HEK293 (cell line): Measurements from ENCODE around the gene SYNGR4.

Experiments used
- GLI4 ChIP-seq: fragments of 450-650 bp; formaldehyde crosslinking; IDR thresholded peaks from 2 replicates; pipeline ENCODE4 v1.5.1; 2016; ENCODE audit warnings: missing biosample characterization, missing genetic modification characterization
- GLIS2 ChIP-seq: fragments of 450-650 bp; formaldehyde crosslinking; IDR thresholded peaks from 2 replicates; pipeline ENCODE4 v1.5.1; 2016; ENCODE audit warnings: missing biosample characterization, missing genetic modification characterization
- MYNN ChIP-seq: fragments of 450-650 bp; formaldehyde crosslinking; IDR thresholded peaks from 2 replicates; pipeline ENCODE4 v1.5.1; 2016; ENCODE audit warnings: missing biosample characterization, missing genetic modification characterization, borderline replicate concordance
- OVOL3 ChIP-seq: fragments of 450-650 bp; formaldehyde crosslinking; IDR thresholded peaks from 2 replicates; pipeline ENCODE4 v1.5.1; 2016; ENCODE audit warnings: missing biosample characterization, missing genetic modification characterization
- SCRT1 ChIP-seq: fragments of 450-650 bp; formaldehyde crosslinking; IDR thresholded peaks from 2 replicates; pipeline ENCODE4 v1.5.1; 2016; ENCODE audit warnings: missing biosample characterization, missing genetic modification characterization, borderline replicate concordance
- SP3 ChIP-seq: fragments of 450-650 bp; formaldehyde crosslinking; IDR thresholded peaks from 2 replicates; pipeline ENCODE4 v1.5.1; 2016; ENCODE audit warnings: missing biosample characterization, missing genetic modification characterization
- ZBTB17 ChIP-seq: fragments of 450-650 bp; formaldehyde crosslinking; IDR thresholded peaks from 2 replicates; pipeline ENCODE4 v1.5.1; 2016; ENCODE audit warnings: missing biosample characterization, missing genetic modification characterization
- ZNF10 ChIP-seq: fragments of 450-650 bp; formaldehyde crosslinking; IDR thresholded peaks from 2 replicates; pipeline ENCODE4 v1.5.1; 2017; ENCODE audit warnings: missing biosample characterization, missing genetic modification characterization
- ZNF184 ChIP-seq: fragments of 450-650 bp; IDR thresholded peaks from 2 replicates; pipeline ENCODE4 v1.5.1; 2018; ENCODE audit warnings: missing biosample characterization, mild to moderate bottlenecking, missing genetic modification characterization
- ZNF19 ChIP-seq: fragments of 450-650 bp; formaldehyde crosslinking; IDR thresholded peaks from 2 replicates; pipeline ENCODE4; 2016; ENCODE audit warnings: missing biosample characterization, missing genetic modification characterization, low read depth
- ZNF223 ChIP-seq: fragments of 450-650 bp; formaldehyde crosslinking; IDR thresholded peaks from 2 replicates; pipeline ENCODE4 v1.5.1; 2016; ENCODE audit warnings: missing biosample characterization, missing genetic modification characterization
- ZNF24 ChIP-seq: fragments of 450-650 bp; formaldehyde crosslinking; IDR thresholded peaks from 2 replicates; pipeline ENCODE4 v1.5.1; 2016; ENCODE audit warnings: missing biosample characterization, missing genetic modification characterization
- ZNF248 ChIP-seq: fragments of 450-650 bp; formaldehyde crosslinking; IDR thresholded peaks from 2 replicates; pipeline ENCODE4 v1.5.1; 2017; ENCODE audit warnings: missing biosample characterization, missing genetic modification characterization
- ZNF473 ChIP-seq: fragments of 450-650 bp; formaldehyde crosslinking; IDR thresholded peaks from 2 replicates; pipeline ENCODE4 v1.5.1; 2017; ENCODE audit warnings: missing biosample characterization, missing genetic modification characterization
- ZNF514 ChIP-seq: fragments of 450-650 bp; formaldehyde crosslinking; IDR thresholded peaks from 2 replicates; pipeline ENCODE4 v1.5.1; 2016; ENCODE audit warnings: missing biosample characterization, missing genetic modification characterization
- ZNF530 ChIP-seq: fragments of 450-650 bp; formaldehyde crosslinking; IDR thresholded peaks from 2 replicates; pipeline ENCODE4 v1.5.1; 2016; ENCODE audit warnings: low read depth, missing biosample characterization, missing genetic modification characterization
- ZNF548 ChIP-seq: fragments of 450-650 bp; formaldehyde crosslinking; IDR thresholded peaks from 2 replicates; pipeline ENCODE4 v1.5.1; 2016; ENCODE audit warnings: missing biosample characterization, missing genetic modification characterization
- ZNF670 ChIP-seq: fragments of 450-650 bp; formaldehyde crosslinking; IDR thresholded peaks from 2 replicates; pipeline ENCODE4 v1.5.1; 2016; ENCODE audit warnings: missing biosample characterization, missing genetic modification characterization, low read depth
- ZNF837 ChIP-seq: fragments of 450-650 bp; formaldehyde crosslinking; IDR thresholded peaks from 2 replicates; pipeline ENCODE4 v1.5.1; 2016; ENCODE audit warnings: missing biosample characterization, missing genetic modification characterization
- ZNF843 ChIP-seq: fragments of 450-650 bp; formaldehyde crosslinking; IDR thresholded peaks from 2 replicates; pipeline ENCODE4 v1.5.1; 2016; ENCODE audit warnings: missing biosample characterization, missing genetic modification characterization
- TF ChIP-seq, protein P1 (sequence below): fragments of 450-650 bp; formaldehyde crosslinking; IDR thresholded peaks from 2 replicates; pipeline ENCODE4 v1.5.0; 2017; ENCODE audit warnings: missing biosample characterization, missing genetic modification characterization, borderline replicate concordance
- TF ChIP-seq, protein P2 (sequence below): fragments of 450-650 bp; formaldehyde crosslinking; IDR thresholded peaks from 2 replicates; pipeline ENCODE4 v1.5.1; 2016; ENCODE audit warnings: missing biosample characterization, missing genetic modification characterization
- TF ChIP-seq, protein P3 (sequence below): sonication (generic); formaldehyde crosslinking; IDR thresholded peaks from 2 replicates; pipeline ENCODE4 v1.8.1; 2022; ENCODE audit warnings: mild to moderate bottlenecking, moderate library complexity, missing genetic modification reagents
- TF ChIP-seq, protein P4 (sequence below): fragments of 450-650 bp; formaldehyde crosslinking; IDR thresholded peaks from 2 replicates; pipeline ENCODE4 v1.5.1; 2016; ENCODE audit warnings: missing biosample characterization, missing genetic modification characterization
- TF ChIP-seq, protein P5 (sequence below): fragments of 450-650 bp; formaldehyde crosslinking; IDR thresholded peaks from 2 replicates; pipeline ENCODE4 v1.5.1; 2016; ENCODE audit warnings: missing biosample characterization, missing genetic modification characterization
- TF ChIP-seq, protein P6 (sequence below): fragments of 450-650 bp; formaldehyde crosslinking; IDR thresholded peaks from 2 replicates; pipeline ENCODE4 v1.5.1; 2016; ENCODE audit warnings: missing biosample characterization, missing genetic modification characterization
- TF ChIP-seq, protein P7 (sequence below): fragments of 450-650 bp; formaldehyde crosslinking; IDR thresholded peaks from 2 replicates; pipeline ENCODE4 v1.5.1; 2016; ENCODE audit warnings: missing biosample characterization, missing genetic modification characterization

The SYNGR4 gene

DNA sequence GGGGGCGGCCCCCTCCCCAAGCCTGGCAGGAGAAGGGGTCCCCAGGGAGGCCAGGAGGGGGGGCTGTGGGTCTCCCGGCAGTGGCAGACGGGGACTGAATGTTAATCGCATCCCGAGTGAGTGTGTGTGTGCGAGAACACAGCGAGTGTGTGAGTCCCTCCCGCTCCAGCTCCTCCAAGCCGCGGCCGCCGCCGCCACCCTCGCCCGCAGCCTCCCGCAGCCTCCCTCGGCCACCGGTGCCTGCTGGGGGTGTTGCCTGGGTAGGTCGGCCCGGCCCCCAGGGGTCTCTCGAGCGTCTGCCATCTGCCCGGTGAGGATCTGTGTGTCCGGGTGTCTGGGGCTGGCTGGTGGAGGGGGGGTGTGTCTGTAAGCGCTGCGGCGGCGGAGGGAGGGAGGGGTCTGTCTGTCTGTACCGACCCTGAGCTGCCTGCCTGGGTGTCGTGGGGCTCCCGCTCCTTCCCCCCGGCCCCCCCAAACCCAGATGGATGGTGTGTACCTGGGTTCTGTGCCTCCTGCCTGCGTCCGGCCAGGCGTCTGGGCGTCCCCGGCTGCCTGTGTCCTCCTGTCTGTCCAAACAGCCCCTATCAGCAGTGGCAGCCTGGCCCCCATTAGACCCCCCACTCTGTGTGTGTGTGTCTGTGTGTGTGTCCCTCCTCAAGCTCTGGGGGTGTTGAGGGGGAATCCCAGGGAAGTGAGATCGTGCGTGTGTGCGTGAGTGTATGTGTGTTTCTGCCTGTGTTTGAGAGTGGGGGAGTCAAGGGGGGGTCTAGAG is 29.6 kb downstream of the SYNGR4 start, which contains the start of gene GRIN2D (continued):
- TF ChIP-seq, protein P1, sequence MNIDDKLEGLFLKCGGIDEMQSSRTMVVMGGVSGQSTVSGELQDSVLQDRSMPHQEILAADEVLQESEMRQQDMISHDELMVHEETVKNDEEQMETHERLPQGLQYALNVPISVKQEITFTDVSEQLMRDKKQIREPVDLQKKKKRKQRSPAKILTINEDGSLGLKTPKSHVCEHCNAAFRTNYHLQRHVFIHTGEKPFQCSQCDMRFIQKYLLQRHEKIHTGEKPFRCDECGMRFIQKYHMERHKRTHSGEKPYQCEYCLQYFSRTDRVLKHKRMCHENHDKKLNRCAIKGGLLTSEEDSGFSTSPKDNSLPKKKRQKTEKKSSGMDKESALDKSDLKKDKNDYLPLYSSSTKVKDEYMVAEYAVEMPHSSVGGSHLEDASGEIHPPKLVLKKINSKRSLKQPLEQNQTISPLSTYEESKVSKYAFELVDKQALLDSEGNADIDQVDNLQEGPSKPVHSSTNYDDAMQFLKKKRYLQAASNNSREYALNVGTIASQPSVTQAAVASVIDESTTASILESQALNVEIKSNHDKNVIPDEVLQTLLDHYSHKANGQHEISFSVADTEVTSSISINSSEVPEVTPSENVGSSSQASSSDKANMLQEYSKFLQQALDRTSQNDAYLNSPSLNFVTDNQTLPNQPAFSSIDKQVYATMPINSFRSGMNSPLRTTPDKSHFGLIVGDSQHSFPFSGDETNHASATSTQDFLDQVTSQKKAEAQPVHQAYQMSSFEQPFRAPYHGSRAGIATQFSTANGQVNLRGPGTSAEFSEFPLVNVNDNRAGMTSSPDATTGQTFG, result no peak
- TF ChIP-seq MYNN (tag by site-specific recombination), result no peak
- no peak for TF ChIP-seq ZNF670
- no peak for TF ChIP-seq ZNF19 (tag by site-specific recombination)
- TF ChIP-seq, protein P2, sequence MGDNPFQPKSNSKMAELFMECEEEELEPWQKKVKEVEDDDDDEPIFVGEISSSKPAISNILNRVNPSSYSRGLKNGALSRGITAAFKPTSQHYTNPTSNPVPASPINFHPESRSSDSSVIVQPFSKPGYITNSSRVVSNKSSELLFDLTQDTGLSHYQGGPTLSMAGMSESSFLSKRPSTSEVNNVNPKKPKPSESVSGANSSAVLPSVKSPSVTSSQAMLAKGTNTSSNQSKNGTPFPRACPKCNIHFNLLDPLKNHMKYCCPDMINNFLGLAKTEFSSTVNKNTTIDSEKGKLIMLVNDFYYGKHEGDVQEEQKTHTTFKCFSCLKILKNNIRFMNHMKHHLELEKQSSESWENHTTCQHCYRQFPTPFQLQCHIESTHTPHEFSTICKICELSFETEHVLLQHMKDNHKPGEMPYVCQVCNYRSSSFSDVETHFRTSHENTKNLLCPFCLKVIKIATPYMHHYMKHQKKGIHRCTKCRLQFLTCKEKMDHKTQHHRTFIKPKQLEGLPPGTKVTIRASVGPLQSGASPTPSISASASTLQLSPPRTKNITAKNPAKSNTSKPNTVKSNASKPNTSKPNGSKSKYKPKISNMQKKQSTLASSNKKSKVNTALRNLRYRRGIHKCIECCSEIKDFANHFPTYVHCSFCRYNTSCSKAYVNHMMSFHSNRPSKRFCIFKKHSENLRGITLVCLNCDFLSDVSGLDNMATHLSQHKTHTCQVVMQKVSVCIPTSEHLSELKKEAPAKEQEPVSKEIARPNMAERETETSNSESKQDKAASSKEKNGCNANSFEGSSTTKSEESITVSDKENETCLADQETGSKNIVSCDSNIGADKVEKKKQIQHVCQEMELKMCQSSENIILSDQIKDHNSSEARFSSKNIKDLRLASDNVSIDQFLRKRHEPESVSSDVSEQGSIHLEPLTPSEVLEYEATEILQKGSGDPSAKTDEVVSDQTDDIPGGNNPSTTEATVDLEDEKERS (tag by site-specific recombination), result no peak
- TF ChIP-seq SP3 (tag by site-specific recombination), result no peak; the same call in 1 of the 2 replicates
- no peak for TF ChIP-seq ZNF843
- TF ChIP-seq, protein P3, sequence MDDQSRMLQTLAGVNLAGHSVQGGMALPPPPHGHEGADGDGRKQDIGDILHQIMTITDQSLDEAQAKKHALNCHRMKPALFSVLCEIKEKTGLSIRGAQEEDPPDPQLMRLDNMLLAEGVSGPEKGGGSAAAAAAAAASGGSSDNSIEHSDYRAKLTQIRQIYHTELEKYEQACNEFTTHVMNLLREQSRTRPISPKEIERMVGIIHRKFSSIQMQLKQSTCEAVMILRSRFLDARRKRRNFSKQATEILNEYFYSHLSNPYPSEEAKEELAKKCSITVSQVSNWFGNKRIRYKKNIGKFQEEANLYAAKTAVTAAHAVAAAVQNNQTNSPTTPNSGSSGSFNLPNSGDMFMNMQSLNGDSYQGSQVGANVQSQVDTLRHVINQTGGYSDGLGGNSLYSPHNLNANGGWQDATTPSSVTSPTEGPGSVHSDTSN (CRISPR knock-in tag), result no peak
- no peak for TF ChIP-seq OVOL3 (tag by site-specific recombination)
- TF ChIP-seq SCRT1 (tag by site-specific recombination), result no peak
- TF ChIP-seq ZBTB17, result peak; percentile 83
- TF ChIP-seq ZNF473 (tag by site-specific recombination), result no peak
- TF ChIP-seq ZNF10, result no peak
- peak; percentile 90 for TF ChIP-seq GLIS2 (tag by site-specific recombination)
- TF ChIP-seq, protein P4, sequence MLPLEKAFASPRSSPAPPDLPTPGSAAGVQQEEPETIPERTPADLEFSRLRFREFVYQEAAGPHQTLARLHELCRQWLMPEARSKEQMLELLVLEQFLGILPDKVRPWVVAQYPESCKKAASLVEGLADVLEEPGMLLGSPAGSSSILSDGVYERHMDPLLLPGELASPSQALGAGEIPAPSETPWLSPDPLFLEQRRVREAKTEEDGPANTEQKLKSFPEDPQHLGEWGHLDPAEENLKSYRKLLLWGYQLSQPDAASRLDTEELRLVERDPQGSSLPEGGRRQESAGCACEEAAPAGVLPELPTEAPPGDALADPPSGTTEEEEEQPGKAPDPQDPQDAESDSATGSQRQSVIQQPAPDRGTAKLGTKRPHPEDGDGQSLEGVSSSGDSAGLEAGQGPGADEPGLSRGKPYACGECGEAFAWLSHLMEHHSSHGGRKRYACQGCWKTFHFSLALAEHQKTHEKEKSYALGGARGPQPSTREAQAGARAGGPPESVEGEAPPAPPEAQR (tag by site-specific recombination), result no peak
- no peak for TF ChIP-seq ZNF184
- no peak for TF ChIP-seq ZNF837 (tag by site-specific recombination)
- TF ChIP-seq, protein P5, sequence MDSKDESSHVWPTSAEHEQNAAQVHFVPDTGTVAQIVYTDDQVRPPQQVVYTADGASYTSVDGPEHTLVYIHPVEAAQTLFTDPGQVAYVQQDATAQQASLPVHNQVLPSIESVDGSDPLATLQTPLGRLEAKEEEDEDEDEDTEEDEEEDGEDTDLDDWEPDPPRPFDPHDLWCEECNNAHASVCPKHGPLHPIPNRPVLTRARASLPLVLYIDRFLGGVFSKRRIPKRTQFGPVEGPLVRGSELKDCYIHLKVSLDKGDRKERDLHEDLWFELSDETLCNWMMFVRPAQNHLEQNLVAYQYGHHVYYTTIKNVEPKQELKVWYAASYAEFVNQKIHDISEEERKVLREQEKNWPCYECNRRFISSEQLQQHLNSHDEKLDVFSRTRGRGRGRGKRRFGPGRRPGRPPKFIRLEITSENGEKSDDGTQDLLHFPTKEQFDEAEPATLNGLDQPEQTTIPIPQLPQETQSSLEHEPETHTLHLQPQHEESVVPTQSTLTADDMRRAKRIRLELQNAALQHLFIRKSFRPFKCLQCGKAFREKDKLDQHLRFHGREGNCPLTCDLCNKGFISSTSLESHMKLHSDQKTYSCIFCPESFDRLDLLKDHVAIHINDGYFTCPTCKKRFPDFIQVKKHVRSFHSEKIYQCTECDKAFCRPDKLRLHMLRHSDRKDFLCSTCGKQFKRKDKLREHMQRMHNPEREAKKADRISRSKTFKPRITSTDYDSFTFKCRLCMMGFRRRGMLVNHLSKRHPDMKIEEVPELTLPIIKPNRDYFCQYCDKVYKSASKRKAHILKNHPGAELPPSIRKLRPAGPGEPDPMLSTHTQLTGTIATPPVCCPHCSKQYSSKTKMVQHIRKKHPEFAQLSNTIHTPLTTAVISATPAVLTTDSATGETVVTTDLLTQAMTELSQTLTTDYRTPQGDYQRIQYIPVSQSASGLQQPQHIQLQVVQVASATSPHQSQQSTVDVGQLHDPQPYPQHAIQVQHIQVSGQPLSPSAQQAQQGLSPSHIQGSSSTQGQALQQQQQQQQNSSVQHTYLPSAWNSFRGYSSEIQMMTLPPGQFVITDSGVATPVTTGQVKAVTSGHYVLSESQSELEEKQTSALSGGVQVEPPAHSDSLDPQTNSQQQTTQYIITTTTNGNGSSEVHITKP (tag by site-specific recombination), result peak; percentile 64
- TF ChIP-seq ZNF548 (tag by site-specific recombination), result no peak
- TF ChIP-seq ZNF24 (tag by site-specific recombination), result no peak
- TF ChIP-seq ZNF223 (tag by site-specific recombination), result 0 out of 2 replicates have a peak, but pooled peaks have one; percentile 50
- TF ChIP-seq, protein P6, sequence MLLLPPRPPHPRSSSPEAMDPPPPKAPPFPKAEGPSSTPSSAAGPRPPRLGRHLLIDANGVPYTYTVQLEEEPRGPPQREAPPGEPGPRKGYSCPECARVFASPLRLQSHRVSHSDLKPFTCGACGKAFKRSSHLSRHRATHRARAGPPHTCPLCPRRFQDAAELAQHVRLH, result no peak
- TF ChIP-seq ZNF530, result no peak
- TF ChIP-seq GLI4 (tag by site-specific recombination), result no peak
- TF ChIP-seq ZNF248 (tag by site-specific recombination), result no peak
- TF ChIP-seq, protein P7, sequence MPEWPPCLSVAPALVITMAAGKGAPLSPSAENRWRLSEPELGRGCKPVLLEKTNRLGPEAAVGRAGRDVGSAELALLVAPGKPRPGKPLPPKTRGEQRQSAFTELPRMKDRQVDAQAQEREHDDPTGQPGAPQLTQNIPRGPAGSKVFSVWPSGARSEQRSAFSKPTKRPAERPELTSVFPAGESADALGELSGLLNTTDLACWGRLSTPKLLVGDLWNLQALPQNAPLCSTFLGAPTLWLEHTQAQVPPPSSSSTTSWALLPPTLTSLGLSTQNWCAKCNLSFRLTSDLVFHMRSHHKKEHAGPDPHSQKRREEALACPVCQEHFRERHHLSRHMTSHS (tag by site-specific recombination), result no peak
- no peak for TF ChIP-seq ZNF514 (tag by site-specific recombination)
